HFFc6 (cell line): ENCODE results near the gene RFT1. TPM values are rescaled to one million over a fixed set of nuclear protein-coding genes. Genes with fewer than 3 reads are reported as not detected.

ENCODE experiments used
- DNase-seq: peaks from one replicate; pipeline ENCODE4 v3.0.0-alpha.2; 2018
- H3K27ac Mint-ChIP-seq: 2 replicates; pipeline ENCODE4 v1.8.0; 2020; ENCODE audit warnings: mild to moderate bottlenecking, mixed read lengths
- H3K27me3 Mint-ChIP-seq: 2 replicates; pipeline ENCODE4 v1.8.0; 2021; ENCODE audit warnings: mild to moderate bottlenecking, moderate library complexity, mixed read lengths; ENCODE audit not compliant: insufficient read depth
- H3K36me3 Mint-ChIP-seq: 2 replicates; pipeline ENCODE4 v1.8.0; 2021; ENCODE audit warnings: low read depth, mixed read lengths
- H3K4me1 Mint-ChIP-seq: 2 replicates; pipeline ENCODE4 v1.8.0; 2020; ENCODE audit warnings: low read depth, mixed read lengths
- H3K4me3 Mint-ChIP-seq: 2 replicates; pipeline ENCODE4 v1.8.0; 2020; ENCODE audit warnings: mild to moderate bottlenecking, moderate library complexity, mixed read lengths
- H3K9me3 Mint-ChIP-seq: 2 replicates; pipeline ENCODE4 v1.8.0; 2020; ENCODE audit warnings: mild to moderate bottlenecking, mixed read lengths
- total RNA-seq, 6 experiments: library from RNA; stranded (reverse); fragmentation: NEBNext Ultra II Directional; extraction: Animal tissue kit (Norgen Biotek cat#: 25700); gene quantifications; 2 replicates in 1 of 6; 3 replicates in 5 of 6; pipeline ENCODE4 v1.2.3, GENCODE V29; 2021
- TF ChIP-seq, protein P1 (sequence below): fragments of 200-600 bp; sonication (generic); IDR thresholded peaks from 2 replicates; pipeline ENCODE4 v1.5.0; 2021; ENCODE audit warnings: antibody characterized with exemption, mild to moderate bottlenecking

Gene RFT1
- total RNA-seq, 6 experiments from 2014 or later = 32.9 to 39.6 (median 34.7) TPM

GRCh38 chr3:53145713-53146080, 15.5 kb upstream of the RFT1 start:
- TF ChIP-seq, protein P1, sequence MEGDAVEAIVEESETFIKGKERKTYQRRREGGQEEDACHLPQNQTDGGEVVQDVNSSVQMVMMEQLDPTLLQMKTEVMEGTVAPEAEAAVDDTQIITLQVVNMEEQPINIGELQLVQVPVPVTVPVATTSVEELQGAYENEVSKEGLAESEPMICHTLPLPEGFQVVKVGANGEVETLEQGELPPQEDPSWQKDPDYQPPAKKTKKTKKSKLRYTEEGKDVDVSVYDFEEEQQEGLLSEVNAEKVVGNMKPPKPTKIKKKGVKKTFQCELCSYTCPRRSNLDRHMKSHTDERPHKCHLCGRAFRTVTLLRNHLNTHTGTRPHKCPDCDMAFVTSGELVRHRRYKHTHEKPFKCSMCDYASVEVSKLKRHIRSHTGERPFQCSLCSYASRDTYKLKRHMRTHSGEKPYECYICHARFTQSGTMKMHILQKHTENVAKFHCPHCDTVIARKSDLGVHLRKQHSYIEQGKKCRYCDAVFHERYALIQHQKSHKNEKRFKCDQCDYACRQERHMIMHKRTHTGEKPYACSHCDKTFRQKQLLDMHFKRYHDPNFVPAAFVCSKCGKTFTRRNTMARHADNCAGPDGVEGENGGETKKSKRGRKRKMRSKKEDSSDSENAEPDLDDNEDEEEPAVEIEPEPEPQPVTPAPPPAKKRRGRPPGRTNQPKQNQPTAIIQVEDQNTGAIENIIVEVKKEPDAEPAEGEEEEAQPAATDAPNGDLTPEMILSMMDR = no peak
- Mint-ChIP-seq H3K4me3 (no peak overlapping the region), H3K27ac (no peak overlapping the region), H3K27me3 (no peaks in the 10 kb centered on the region; the same call in 1 of the 2 replicates), H3K9me3 (no peaks in the 10 kb centered on the region), H3K36me3 (no peaks in the 10 kb centered on the region), H3K4me1 (peaks cover 17% of the 10 kb centered on the region)
- DNase-seq = no peak

- DNase-seq = no peak
- H3K9me3 Mint-ChIP-seq = no peaks in the 10 kb centered on the region
- no peak overlapping the region for H3K4me3 Mint-ChIP-seq
- H3K4me1 Mint-ChIP-seq = peaks cover 17% of the 10 kb centered on the region
- TF ChIP-seq, protein P1 = no peak
- H3K27me3 Mint-ChIP-seq = no peaks in the 10 kb centered on the region; the same call in 1 of the 2 replicates
- no peaks in the 10 kb centered on the region for H3K36me3 Mint-ChIP-seq
- H3K27ac Mint-ChIP-seq = no peak overlapping the region
These were observed 14.9 kb upstream of the RFT1 start for GRCh38 chr3:53144862-53145712.

DNA sequence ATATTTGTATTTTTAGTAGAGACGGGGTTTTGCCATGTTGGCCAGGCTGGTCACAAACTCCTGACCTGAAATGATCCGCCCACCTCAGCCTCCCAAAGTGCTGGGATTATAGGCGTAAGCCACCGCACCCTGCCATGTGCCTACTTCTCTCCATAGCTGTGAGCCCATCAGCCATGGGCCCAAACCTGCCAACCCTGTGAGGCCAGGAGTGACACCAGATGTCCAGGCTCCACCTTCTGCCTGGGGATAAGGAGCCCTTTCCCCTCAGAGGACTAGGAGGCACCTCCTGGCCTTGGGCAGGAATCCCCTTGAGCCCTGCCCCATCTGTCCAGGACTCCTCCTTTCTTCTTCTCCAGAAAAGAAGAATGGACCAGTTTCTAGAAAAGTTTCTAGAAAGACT, 14.2 kb upstream of the RFT1 start:
- Mint-ChIP-seq H3K27me3 (no peaks in the 10 kb centered on the region; the same call in 1 of the 2 replicates), H3K4me1 (peaks cover 18% of the 10 kb centered on the region), H3K27ac (no peak overlapping the region), H3K9me3 (no peaks in the 10 kb centered on the region), H3K4me3 (no peak overlapping the region), H3K36me3 (no peaks in the 10 kb centered on the region)
- TF ChIP-seq, protein P1 = no peak
- no peak for DNase-seq

DNA sequence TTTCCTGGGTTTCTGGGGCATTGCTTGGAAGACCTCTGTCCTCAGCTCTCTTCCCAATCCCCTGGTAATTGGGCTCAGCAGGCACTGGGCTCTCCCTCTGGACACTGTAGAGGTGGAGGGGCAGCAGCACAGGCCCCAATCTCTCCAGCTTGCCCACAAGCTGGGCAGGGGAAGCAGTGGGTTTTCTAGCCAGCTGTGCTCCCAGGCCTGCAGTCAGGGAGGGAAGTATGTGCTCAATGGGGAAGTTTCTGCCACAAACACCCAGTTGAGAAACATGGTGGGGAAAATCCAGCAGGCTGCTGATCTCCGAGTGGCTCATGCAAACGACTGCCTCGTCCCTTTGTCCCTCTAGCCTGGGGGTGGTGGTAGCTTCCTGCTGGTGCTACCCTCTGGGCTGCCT, 12.8 kb upstream of the RFT1 start:
- Mint-ChIP-seq H3K36me3 (no peaks in the 10 kb centered on the region), H3K4me1 (peaks cover 21% of the 10 kb centered on the region), H3K9me3 (no peaks in the 10 kb centered on the region), H3K27ac (no peak overlapping the region), H3K27me3 (no peaks in the 10 kb centered on the region; the same call in none of the 2 replicates), H3K4me3 (no peak overlapping the region)
- DNase-seq = no peak
- TF ChIP-seq, protein P1 = no peak

DNA sequence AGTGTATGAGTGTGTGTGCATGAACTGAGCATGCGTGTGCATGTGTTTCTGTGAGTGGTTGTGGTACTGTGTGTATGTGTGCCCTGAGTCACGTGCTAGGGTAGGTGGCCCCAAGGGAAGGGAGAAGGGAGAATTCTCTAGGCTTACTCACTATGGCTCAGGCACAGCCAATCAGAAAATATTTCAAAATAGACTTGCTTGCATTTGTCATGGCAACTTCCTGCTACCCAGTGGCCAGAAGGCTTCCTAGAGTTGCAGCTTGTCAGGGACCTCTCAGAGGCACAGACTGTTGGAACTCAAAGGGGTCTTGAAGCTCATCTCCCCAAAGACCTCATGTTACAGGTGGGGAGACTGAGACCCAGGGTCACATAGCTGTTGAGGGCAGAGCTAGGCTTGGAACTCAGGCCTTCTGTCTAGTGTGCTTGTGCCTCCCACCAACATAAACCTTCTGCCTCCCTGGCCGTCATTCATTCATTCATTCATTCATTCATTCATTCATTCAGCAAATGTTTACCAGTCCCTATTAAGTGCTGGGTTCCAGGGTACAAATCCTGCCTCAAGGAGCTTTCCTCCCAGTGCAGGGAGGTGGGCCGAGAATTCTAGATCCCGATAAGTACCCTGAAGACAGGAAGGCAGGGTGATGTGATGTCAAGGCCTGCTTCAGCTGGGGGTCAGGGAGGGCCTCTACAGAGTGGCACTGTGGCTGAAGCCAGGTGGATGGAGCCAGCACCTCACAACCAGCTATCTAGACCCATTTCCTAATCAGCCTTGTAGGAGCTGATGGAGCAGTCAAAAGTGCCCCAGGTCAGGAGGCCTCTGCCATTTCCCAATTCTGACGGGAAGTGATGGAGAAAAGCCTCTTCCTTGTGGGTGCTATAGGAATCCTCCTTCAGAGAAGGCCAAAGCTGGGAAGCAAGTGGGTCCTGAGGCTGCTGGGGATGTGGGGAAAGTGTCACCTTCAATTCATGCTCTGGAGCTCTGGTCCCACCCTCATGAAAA, 10.9 kb upstream of the RFT1 start:
- Mint-ChIP-seq H3K27me3 (no peaks in the 10 kb centered on the region; the same call in none of the 2 replicates), H3K9me3 (no peaks in the 10 kb centered on the region), H3K36me3 (no peaks in the 10 kb centered on the region), H3K4me1 (peaks cover 24% of the 10 kb centered on the region), H3K4me3 (no peak overlapping the region), H3K27ac (peak overlapping the region; percentile 66)
- DNase-seq = peak; percentile 75
- TF ChIP-seq, protein P1 = no peak
